ENCODE measurements around the gene VEGFA. TPM values are rescaled to one million over a fixed set of nuclear protein-coding genes. Genes with fewer than 3 reads are reported as not detected.

Gene VEGFA
- total RNA-seq, 2 donors from 2014 or later = 102 to 132 TPM

- no peak overlapping the region for H3K27ac ChIP-seq
- TF ChIP-seq CTCF (IDR thresholded peaks at IDR 0.05) = no peak
- H3K36me3 ChIP-seq = no peaks in the 10 kb centered on the region
- H3K4me3 ChIP-seq = no peak overlapping the region
- no peaks in the 10 kb centered on the region for H3K4me1 ChIP-seq
- H3K27me3 ChIP-seq = no peaks in the 10 kb centered on the region
- peaks cover 0 to 22% of the 10 kb centered on the region in 2 donors for H3K9me3 ChIP-seq
- no peak for DNase-seq (ENCODE audit: low spot score)
Measured at GRCh38 chr6:43730634-43731033, 39.4 kb upstream of the VEGFA start.

GRCh38 chr6:43733471-43734293, 36.3 kb upstream of the VEGFA start:
- TF ChIP-seq CTCF (IDR thresholded peaks at IDR 0.05) = no peak
- Histone ChIP-seq H3K27ac (no peak overlapping the region), H3K36me3 (no peaks in the 10 kb centered on the region), H3K9me3 (peaks cover 0 to 22% of the 10 kb centered on the region in 2 donors), H3K4me1 (peaks cover 0 to 7% of the 10 kb centered on the region in 2 donors), H3K4me3 (no peak overlapping the region), H3K27me3 (no peaks in the 10 kb centered on the region)
- DNase-seq (ENCODE audit: low spot score) = no peak

- TF ChIP-seq CTCF (IDR thresholded peaks at IDR 0.05) = no peak
- DNase-seq (ENCODE audit: low spot score) = no peak
Measured at GRCh38 chr6:43734294-43734665, 35.7 kb upstream of the VEGFA start.

GRCh38 chr6:43735642-43736199, 34.3 kb upstream of the VEGFA start:
- Histone ChIP-seq H3K27ac (no peak overlapping the region), H3K27me3 (no peaks in the 10 kb centered on the region), H3K4me1 (peaks cover 0 to 7% of the 10 kb centered on the region in 2 donors), H3K4me3 (no peak overlapping the region), H3K9me3 (peaks cover 0 to 10% of the 10 kb centered on the region in 2 donors), H3K36me3 (no peaks in the 10 kb centered on the region)
- no peak for DNase-seq (ENCODE audit: low spot score)
- TF ChIP-seq CTCF (IDR thresholded peaks at IDR 0.05) = no peak

More at GRCh38 chr6:43734294-43734665, 35.7 kb upstream of the VEGFA start:
- Histone ChIP-seq H3K36me3 (no peaks in the 10 kb centered on the region), H3K4me1 (peaks cover 0 to 7% of the 10 kb centered on the region in 2 donors), H3K9me3 (peaks cover 0 to 22% of the 10 kb centered on the region in 2 donors), H3K27me3 (no peaks in the 10 kb centered on the region), H3K4me3 (no peak overlapping the region), H3K27ac (no peak overlapping the region)

- H3K27me3 ChIP-seq = no peaks in the 10 kb centered on the region
- TF ChIP-seq CTCF (IDR thresholded peaks at IDR 0.05) = no peak
Measured at GRCh38 chr6:43736211-43736786, 33.7 kb upstream of the VEGFA start.

More at GRCh38 chr6:43736211-43736786, 33.7 kb upstream of the VEGFA start:
- Histone ChIP-seq H3K27ac (no peak overlapping the region), H3K9me3 (peaks cover 0 to 4% of the 10 kb centered on the region in 2 donors), H3K4me1 (peaks cover 0 to 7% of the 10 kb centered on the region in 2 donors), H3K4me3 (no peak overlapping the region), H3K36me3 (no peaks in the 10 kb centered on the region)
- no peak for DNase-seq (ENCODE audit: low spot score)

All from right atrium auricular region (tissue), 2 donors.